ENCODE data around the gene ELOVL6.

DNA sequence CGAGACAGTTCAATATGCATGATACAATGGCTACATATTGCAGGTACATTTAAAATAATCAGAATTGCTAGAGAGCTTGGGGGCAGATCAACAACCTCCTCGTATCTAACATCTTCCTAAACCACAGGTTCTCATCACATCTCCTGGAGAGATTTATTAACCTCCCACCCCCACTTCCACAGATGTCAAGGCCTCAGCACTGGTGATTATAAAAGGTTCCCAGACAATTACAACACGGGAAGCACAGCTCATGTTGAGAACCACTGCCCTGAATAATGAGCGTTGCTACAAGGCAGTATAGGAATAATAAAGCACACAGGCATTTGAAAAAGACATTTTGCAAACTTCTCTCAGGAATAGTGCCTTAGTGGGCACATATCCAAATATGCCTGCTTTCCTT lies 42.8 kb downstream of the ELOVL6 start:
- no peak for TF ChIP-seq EZH2 (IDR thresholded peaks at IDR 0.05; ENCODE audit: insufficient read depth, low read length)
- TF ChIP-seq, protein P1, sequence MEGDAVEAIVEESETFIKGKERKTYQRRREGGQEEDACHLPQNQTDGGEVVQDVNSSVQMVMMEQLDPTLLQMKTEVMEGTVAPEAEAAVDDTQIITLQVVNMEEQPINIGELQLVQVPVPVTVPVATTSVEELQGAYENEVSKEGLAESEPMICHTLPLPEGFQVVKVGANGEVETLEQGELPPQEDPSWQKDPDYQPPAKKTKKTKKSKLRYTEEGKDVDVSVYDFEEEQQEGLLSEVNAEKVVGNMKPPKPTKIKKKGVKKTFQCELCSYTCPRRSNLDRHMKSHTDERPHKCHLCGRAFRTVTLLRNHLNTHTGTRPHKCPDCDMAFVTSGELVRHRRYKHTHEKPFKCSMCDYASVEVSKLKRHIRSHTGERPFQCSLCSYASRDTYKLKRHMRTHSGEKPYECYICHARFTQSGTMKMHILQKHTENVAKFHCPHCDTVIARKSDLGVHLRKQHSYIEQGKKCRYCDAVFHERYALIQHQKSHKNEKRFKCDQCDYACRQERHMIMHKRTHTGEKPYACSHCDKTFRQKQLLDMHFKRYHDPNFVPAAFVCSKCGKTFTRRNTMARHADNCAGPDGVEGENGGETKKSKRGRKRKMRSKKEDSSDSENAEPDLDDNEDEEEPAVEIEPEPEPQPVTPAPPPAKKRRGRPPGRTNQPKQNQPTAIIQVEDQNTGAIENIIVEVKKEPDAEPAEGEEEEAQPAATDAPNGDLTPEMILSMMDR (IDR thresholded peaks at IDR 0.05; ENCODE audit: insufficient read depth, low read depth, low read length), result no peak
